ENCODE measurements around the gene RIMBP2. TPM values are rescaled to one million over a fixed set of nuclear protein-coding genes. Genes with fewer than 3 reads are reported as not detected.
A peak's percentile ranks its signal among the peaks of the same experiment; 100 is the strongest.

Gene RIMBP2
- total RNA-seq, 1 donor from 2014 or later, result not detected

DNA sequence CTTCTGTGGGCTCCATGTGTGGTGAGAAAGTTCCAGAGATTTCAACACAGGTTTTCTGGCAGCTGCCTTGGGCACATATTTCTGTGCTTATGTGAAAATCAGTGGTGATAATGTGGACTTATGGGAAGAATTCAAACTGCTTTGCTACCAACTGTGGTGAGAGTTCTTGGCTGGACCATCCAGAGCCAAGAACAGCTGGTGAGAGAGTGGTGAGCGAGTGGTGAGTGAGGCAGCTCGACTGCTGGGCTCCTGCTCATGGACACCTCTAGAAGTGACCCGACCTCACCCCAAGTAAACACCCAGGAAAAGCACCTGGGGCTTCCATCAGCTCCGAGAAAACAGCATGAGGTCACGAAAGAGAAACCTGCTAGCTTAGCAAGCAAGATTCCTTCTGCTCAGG lies 272.0 kb downstream of the RIMBP2 start:
- DNase-seq (ENCODE audit: low spot score), result no peak
- intact Hi-C loops (cut with DNase I), result no loop called here

DNA sequence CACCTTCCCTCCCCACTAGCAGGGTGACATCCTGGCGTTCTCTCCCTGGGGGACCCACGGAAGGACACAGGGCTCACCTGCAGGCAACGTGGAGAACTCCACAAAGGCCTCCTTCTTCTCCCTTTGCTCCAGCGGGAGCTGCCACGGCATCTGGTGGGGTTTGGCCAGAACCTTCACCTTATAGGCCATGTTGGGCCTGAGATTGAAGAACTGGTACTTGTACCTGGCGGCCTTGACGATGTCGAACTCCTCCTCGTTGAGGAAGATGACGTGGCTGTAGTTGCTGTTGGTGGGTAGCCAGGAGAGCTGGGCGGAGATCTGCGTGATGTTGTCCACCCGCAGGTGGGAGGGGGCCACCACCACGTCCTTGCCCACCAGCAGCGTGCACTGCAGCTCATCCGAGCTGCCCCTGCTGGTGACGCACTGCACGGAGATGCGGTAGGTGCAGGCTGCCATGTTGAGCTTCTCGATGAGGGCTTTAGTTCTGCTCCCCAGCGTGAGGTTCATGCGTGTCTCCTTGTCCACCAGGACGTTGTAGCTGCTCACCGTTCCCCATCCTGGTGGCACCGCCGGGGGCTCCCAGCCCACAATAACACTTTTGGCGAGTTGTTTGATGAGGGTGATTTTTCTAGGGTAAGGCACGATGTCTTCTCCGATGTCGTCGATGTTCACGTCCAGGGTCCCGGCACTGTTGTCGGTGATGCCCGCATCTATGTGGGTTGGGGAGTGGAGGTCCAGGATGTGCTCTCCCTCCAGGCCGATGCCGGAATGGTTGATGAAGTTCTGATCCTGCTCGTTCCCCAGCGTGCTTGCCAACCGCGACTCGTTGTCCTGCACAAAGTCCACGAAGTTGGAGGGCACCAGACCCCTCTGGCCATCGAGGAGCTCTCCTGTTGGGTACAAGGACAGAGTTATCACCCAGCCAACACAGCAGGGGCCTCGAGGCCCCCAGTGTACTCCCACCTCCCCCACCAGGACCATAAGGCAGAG lies 274.0 kb downstream of the RIMBP2 start:
- DNase-seq (ENCODE audit: low spot score), result no peak
- intact Hi-C loops (cut with DNase I), result no loop called here

DNA sequence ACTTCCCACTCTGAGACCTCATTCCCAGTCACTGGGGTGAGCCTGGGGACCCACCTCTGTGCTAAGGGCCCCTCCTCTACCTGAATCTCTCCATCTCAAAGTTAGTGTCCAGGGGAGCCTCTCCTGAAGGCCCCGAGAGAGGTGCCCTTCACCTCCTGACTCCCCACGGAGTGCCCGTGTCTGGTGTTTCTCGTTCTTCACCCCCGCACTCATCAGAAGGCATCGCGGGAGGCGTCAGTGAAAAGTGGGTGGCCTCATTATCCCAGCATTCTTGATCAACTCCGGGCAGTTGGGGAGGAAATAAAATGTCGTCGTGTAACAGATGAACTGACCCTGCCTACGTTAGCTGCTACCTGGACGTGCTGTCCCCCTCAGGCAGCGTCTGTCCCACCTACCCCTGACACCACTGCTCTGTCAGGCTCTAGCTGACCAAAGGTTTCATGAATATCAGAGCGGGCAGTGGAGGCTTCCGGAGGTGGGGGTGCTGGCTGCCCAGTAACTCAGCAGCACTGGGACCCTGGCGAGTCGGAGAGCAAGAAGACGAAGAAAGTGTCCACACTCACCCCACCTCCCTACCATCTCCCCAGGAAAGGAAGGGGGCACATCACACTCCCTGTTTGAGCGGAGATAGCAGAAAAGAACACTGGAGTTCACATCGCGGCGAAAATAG lies 275.6 kb downstream of the RIMBP2 start:
- no peak for DNase-seq (ENCODE audit: low spot score)

DNA sequence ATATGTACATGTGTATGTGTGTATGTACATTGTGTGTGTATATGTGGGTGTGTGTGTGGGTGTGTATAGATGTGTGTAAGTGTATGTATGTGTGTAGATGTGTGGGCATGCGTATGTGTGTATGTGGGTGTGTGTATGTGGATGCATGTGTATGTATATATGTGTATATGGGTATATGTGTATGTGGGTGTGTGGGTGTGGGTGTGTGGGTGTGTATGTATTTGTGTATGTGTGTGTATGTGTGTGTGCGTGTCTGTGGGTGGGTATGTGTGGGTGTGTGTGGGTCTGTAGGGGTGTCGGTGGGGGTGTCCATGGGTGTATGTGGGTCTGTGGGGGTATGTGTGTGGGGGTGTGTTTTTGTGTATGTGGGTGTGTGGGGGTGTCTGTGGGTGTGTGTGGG lies 276.8 kb downstream of the RIMBP2 start:
- intact Hi-C loops (cut with DNase I), result no loop called here
- DNase-seq (ENCODE audit: low spot score), result no peak

More for the DNA sequence above, 275.6 kb downstream of the RIMBP2 start:
- intact Hi-C loops (cut with DNase I), result no loop called here

DNA sequence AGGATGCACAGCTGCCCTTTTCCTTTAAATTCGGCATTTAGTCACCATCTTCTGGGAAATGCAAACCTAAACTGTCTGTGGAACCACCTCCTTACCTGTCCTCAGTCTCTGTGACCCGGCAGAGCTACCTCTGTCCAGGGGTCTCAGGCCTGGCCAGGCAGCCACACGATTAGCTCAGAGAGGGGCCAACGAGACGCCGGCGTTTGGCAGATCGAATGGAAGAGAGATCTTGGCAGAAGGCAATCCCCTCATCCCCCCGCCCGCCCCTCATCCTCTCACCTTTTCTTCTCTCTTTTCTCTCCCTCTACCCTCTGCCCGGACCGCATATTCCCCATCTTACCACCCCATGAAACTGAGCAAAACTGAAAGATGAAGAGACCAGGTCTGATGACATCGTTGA lies 277.4 kb downstream of the RIMBP2 start:
- no peak for DNase-seq (ENCODE audit: low spot score)
- intact Hi-C loops (cut with DNase I), result no loop called here

DNA sequence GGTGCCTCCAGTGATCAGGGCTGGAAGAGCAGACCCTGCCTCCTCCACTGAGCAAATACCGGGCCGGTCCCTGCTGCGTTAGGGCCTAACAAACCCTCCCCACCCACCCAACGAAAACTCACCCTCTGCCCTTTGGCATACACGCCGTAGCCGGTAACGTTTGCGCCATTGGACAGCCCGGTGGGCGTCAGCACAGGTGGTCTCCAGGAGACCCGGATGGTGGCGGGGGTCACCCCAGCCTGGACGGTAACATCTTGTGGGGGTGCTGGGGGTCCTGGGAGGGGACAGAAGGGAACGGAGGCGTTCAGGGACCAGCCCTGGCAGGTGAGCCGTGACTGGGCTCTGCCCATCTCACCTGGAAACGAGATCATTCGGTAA lies 277.9 kb downstream of the RIMBP2 start:
- intact Hi-C loops (cut with DNase I), result no loop called here
- DNase-seq (ENCODE audit: low spot score), result no peak

DNA sequence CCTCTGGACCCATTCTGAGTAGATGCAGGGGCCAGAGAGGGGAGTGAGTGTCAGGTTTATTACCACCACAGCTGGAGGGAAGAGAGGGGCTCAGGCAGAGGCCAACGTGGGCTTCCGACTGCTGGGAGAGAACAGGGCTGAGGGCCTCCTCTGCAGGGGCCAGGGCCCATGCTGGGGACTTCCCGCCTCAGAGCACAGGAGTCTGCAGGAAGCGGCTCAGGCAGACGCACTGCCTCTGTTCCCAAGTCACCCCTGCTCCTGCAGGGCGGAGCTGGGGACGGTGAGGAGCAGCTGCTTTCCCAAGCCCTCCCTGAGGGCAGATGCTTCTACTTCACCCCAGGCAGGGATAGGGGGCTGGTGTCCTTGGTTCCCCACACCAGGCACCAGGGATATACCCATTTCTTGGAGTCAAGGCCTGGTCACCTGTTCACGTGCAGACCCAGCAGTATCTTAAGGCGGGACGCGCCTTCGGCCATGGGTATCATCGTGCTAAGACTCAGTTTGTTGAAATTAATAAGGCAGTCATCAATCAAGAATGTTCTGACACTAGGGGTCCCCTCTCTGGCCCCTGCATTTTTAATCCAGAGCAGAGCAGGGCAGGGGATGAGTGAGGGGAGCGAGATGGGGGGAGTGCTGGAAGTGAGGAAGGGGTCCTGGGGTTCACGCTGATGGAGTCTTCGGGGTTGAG lies 278.4 kb downstream of the RIMBP2 start:
- DNase-seq (ENCODE audit: low spot score), result no peak
- intact Hi-C loops (cut with DNase I), result no loop called here

DNA sequence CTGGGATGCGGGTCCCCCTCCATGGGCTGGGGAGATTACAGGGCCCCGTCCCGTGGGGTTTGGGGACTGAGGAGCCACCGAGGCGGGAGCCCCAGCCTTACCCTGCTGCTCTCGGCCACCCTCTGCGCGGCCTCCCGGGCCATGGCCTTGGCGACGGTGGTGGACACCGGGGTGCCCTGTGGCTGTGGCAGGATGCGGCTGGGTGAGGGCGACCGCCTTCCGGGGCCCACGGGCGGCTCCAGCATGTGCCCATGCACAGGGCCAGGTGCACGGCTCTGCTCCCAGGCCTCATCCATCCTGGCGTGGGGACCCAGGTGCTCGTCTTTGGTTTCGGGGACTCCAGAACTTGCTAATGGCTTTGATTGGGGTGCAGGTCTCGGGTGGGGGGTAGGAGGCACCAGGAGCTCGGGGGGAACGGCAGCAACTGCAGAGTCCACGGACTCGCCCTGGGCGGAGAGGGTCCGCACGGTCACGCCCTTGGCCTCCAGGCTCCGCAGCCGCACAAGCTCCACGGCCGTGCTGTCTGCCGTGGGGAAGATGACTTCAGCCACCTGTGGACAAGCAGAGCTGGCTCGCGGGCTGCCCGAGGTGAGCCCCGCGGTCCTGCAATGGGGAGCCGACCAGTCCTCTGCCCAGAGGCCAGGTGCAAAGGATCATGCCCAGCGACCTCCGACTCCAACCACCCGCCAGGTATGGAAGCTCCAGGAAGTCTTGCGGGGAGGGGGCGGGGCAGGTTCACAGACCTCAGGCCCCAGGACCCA lies 279.2 kb downstream of the RIMBP2 start:
- peak; percentile 67 for DNase-seq (ENCODE audit: low spot score)
- intact Hi-C loops (cut with DNase I), result no loop called here

DNA sequence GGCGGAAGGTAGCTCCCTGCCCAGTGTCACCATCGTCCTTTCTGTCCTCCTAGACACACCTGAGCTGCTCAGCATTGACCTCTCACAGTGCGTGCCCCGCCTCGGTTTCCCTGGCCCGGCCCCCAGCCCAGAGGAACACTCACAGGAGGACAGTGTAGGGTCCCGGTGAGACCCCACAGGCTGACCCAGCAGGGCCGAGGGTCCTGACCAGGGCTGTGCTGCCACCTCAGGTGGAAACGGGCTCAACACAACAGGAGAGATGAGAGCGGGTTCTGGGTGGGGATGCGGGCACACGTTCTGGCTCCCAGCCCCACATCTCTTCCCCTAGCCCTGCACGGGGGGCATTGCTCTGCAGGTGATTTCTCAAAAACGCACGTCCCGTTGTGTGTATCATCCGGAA lies 280.3 kb downstream of the RIMBP2 start:
- intact Hi-C loops (cut with DNase I), result no loop called here
- peak; percentile 59 for DNase-seq (ENCODE audit: low spot score)

DNA sequence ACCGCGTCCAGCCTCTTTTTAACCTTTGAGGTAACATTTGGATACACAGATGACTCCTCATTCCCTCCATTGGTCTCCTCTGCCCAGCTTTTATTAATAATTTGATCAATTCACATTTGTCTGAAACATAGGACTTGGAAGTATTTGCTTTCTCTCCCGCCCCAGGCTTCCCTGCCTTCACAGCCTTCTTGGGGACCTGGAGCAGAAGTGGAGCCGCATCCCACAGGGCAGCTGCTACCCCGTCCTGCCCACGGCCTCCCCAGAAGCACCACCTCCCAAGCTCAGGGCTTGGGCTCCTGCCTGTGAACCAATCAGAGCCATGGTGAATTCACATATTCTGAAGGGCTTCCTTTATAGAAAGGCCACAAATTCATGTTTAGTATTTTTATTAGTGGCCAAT lies 280.8 kb downstream of the RIMBP2 start:
- no peak for DNase-seq (ENCODE audit: low spot score)
- intact Hi-C loops (cut with DNase I), result no loop called here

DNA sequence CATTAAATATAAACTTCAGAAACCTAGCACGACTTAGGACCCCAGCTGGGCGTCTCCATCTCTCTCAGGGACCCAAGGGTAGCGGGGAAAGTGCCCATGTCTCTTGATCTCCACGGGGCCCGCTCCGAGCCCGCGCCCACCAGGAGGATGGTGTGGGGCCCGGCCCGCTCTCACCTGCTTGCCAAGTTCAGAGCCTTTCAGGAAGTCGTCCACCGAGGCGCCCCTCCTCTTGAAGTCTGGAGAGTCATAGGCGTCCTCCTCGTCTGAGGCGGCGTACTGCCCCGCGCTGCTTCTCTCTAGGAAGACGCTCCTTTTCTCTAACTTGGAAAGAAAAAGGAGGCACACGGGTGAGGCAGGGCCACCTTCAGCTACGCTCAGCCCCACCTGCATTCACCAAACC lies 281.5 kb downstream of the RIMBP2 start:
- intact Hi-C loops (cut with DNase I), result no loop called here
- peak; percentile 61 for DNase-seq (ENCODE audit: low spot score)

DNA sequence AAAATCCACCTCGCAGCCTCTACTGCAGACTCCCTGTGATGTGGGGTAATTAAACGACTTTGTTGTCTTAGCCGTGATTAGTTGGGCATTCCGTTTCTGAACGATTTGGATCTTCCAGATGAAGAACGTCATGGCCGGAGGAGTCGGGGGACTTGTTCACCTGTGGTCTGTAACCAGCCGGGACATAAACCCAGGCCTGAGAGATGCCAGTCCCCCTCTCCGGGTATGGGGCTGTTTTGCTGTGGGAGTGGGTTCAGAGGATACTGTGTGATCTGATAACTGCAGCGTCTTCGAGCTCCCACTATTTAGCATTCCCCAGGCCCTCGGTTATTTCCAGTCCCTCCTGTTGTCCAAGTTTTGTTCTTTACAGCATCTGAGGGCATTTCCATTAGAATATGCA lies 282.3 kb downstream of the RIMBP2 start:
- intact Hi-C loops (cut with DNase I), result no loop called here
- peak; percentile 38 for DNase-seq (ENCODE audit: low spot score)

DNA sequence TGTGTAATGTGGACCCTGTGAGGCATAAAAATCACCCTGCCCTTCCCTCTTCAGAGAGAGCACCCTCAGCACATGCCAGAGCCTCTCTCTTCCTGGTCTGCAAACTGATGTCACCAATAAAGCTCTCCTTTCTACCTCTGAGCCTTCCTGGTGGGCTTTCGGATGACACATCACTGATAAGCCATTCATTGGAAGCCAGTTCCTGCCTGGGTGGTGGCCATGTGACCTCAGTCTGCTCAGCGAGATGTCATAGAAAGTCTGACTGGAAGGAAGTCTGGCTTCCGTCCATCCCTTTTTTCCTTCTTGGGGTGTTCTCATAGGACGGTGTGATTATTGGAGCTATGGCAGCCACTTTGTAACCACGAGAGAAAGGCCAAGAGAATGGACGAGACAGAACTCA lies 282.7 kb downstream of the RIMBP2 start:
- DNase-seq (ENCODE audit: low spot score), result no peak
- intact Hi-C loops (cut with DNase I), result no loop called here

DNA sequence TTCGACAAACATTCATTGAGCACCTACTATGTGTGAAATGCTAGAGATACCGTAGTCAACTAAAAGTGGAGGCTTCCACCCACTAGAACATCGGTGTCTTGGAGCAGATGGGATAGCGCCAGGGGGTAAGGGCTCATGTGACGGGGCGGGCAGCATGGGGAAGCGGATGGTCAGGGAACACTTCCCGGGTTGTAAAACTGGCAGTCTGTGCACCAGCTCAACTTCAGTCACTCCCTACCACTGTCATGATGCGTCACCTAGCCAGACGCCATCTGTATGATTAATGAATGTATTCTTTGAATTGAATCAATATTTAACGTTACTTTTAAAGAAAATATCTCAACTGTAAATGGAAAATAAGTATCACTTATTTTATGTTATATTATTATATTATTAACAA lies 284.9 kb downstream of the RIMBP2 start:
- no peak for DNase-seq (ENCODE audit: low spot score)
- intact Hi-C loops (cut with DNase I), result no loop called here

DNA sequence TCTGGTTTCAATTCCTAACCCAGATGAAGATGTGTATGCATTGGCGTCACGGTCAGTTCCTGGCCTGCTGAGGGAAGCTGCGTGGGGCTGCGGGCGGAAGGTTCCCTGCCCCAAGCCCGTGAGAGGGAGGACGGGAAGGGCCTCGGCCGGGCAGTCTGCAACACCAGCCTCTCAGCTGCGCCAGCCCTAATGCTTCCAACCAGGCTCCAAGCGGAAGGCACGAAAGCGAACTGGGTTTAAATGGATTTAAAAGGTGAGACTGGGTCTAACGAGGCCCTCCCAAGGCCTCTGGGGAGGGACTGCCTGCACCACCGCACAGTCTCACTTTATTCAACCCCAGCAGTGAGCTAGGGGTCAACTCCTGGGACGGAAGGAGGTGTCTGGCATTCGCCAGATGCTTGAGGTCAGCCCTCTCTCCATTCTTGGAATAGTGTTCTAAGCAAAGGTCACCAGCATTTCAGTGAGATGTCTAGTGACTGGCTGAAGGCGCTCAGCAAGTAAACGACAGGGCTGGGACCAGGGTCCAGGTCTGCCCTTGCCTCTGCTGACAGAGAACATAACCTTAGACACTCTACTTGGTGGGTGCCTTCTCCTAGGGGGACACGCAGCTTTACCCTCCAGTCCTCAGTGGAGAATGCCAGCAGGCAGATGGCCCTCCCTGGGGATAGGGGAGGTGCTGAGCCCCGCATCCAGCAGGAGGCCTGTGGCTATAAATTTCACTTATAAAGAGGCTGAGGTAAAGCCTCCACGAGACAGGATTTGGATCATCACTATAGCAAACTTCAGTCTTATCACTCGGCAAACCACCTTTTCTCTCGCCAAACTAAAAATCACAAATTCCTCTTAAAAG lies 286.2 kb downstream of the RIMBP2 start:
- DNase-seq (ENCODE audit: low spot score), result peak; percentile 71
- intact Hi-C loops (cut with DNase I), result no loop called here

DNA sequence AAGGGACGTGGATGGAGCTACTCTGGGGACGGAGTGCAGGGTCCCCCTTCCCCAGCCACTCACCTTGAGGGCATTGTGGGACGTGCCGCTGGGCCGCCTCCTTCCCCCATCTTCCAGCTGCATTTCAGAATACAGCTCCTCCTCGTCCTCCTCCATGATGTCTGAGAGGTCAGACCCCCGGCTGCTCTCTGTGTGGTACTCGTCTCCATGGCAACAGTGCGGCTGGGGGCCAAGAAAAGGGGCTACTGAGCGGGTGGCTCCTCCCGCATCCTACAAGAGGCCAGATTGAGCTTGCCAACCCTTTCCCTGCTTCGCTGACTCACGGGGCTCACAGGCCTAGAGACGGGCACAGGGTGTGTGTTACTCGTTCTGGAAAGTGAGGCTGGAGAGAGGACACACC lies 288.0 kb downstream of the RIMBP2 start:
- no peak for DNase-seq (ENCODE audit: low spot score)
- intact Hi-C loops (cut with DNase I), result no loop called here

DNA sequence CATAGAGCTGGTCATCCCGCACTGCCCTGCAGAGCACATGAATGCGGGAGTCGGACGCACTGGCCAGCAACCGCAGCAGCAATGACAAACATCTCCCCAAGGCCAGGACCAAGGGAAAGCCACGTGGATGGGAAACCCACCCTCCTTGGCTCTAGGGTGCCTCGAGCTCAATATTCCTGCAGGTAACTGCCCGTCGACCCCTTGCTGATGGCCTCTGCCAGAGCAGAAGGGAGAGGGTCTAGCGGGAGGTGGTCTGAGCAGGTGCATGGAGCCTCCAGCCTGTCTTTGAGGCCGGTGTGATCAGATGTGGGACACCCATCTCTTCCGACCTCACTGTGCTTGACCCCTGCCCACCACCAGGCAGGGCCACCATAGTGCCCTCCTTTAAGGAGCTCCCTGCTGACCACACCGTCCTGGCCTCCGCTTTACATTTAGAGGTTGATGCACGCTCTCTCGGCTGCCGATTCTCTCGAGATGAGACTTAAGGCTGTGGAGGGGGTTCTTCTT lies 288.7 kb downstream of the RIMBP2 start:
- no peak for DNase-seq (ENCODE audit: low spot score)
- intact Hi-C loops (cut with DNase I), result no loop called here

DNA sequence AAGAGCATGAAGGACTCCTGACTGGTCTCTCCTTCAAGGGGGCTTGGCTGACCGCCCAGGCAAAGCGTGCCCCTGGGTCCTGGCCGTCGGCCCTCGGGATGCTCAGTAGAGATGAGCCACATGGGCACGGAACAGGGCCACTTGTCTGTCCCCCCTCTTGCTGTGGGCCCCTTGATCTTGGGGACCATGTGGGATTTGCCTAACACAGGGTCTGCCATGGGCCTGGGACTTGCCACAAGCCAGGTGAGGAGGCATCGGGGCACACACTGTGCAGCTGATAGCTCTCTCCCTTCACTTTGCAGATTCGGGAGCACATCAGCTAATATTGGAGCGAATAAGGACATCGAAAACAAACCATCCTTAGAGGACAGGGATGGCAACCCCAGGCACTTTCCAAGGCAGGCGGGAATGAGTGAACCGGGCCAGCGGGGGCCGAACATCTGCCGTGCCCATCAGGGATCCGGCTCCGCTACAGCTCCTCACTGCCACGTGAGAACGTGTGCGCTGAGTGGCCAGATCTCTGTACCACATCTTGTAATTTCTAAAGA lies 290.3 kb downstream of the RIMBP2 start:
- intact Hi-C loops (cut with DNase I), result no loop called here
- no peak for DNase-seq (ENCODE audit: low spot score)

All from cardiac septum (tissue), 1 donor.